ENCODE data around the gene MIA3.

- TF ChIP-seq, protein P1, sequence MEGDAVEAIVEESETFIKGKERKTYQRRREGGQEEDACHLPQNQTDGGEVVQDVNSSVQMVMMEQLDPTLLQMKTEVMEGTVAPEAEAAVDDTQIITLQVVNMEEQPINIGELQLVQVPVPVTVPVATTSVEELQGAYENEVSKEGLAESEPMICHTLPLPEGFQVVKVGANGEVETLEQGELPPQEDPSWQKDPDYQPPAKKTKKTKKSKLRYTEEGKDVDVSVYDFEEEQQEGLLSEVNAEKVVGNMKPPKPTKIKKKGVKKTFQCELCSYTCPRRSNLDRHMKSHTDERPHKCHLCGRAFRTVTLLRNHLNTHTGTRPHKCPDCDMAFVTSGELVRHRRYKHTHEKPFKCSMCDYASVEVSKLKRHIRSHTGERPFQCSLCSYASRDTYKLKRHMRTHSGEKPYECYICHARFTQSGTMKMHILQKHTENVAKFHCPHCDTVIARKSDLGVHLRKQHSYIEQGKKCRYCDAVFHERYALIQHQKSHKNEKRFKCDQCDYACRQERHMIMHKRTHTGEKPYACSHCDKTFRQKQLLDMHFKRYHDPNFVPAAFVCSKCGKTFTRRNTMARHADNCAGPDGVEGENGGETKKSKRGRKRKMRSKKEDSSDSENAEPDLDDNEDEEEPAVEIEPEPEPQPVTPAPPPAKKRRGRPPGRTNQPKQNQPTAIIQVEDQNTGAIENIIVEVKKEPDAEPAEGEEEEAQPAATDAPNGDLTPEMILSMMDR (conservative IDR thresholded peaks at IDR 0.05): no peak
- TF ChIP-seq ZFX (IDR thresholded peaks at IDR 0.05): no peak
Measured at GRCh38 chr1:222716393-222716792, 98.5 kb downstream of the MIA3 start.

All from C4-2B (cell line).